Pancreas (tissue), 10 donors: ENCODE measurements around the gene VDAC2. TPM values are rescaled to one million over a fixed set of nuclear protein-coding genes. Genes with fewer than 3 reads are reported as not detected.

Source experiments
- ATAC-seq, 4 donors: fragments of 200-7000 bp; cut with Tn5 transposase; one replicate each; pipeline versions ENCODE4 v1.8.0 to v1.9.1; 2020; ENCODE audit warnings: mild to moderate bottlenecking in 4 of 4, moderate library complexity in 4 of 4
- DNase-seq, 6 donors: peaks; one replicate each; pipeline ENCODE4 v3.0.0-alpha.2; 2020
- FAIRE-seq: peaks from 2 replicates; lab custom pipeline; 2012; peaks lifted over from hg19 to GRCh38; lab: Jason Lieb, UNC
- H3K27ac ChIP-seq, 4 donors: fragments of 200-600 bp; sonication (generic); 1 replicate in 3 of 4; 2 replicates in 1 of 4; pipeline versions ENCODE4 v1.5.0 to v1.8.0; 2020
- H3K27me3 ChIP-seq, 4 donors: fragments of 200-600 bp; one replicate each; pipeline ENCODE4 v1.8.0; 2021
- H3K36me3 ChIP-seq, 3 donors: fragments of 200-600 bp; sonication (generic) in 1 of 3; one replicate each; pipeline versions ENCODE4 v1.5.0 to v1.8.0; 2020 to 2021
- H3K4me1 ChIP-seq, 3 donors: fragments of 200-600 bp; one replicate each; pipeline ENCODE4 v1.8.0; 2021
- H3K4me3 ChIP-seq, 4 donors: fragments of 200-600 bp; sonication (generic) in 2 of 4; one replicate each; pipeline versions ENCODE4 v1.5.0 to v1.8.0; 2020 to 2021
- H3K9me3 ChIP-seq, 4 donors: fragments of 200-600 bp; one replicate each; pipeline ENCODE4 v1.8.0; 2021
- WGBS, 2 donors: extraction: QIAGEN DNeasy Blood & Tissue Kit; methylation state at CpG; one replicate each; pipeline ENCODE4 v1.1.7; 2013; 5-methylcytosine and 5-hydroxymethylcytosine counted together
- intact Hi-C, 3 donors: fragments of 100-400 bp; cut with DNase I; formaldehyde crosslinking; loops; one replicate each; pipeline versions ENCODE4 v1.11.1 to v1.14.2; 2022
- polyA plus RNA-seq, 2 donors: library from polyadenylated mRNA; stranded (reverse); fragments of 200-250 nt; gene quantifications; one replicate each; pipeline ENCODE4 v1.2.3, GENCODE V29; 2013
- total RNA-seq, 6 donors: library from RNA; stranded (reverse); fragmentation: NEBNext Ultra II Directional in 4 of 6; extraction: Animal tissue kit (Norgen Biotek cat#: 25700) in 4 of 6; gene quantifications; one replicate each; pipeline versions ENCODE4 v1.2.1 to v1.2.4, GENCODE V29; 2021 to 2023
- TF ChIP-seq, protein P1 (sequence below), 4 donors: fragments of 200-600 bp; sonication (generic) in 3 of 4; IDR thresholded peaks; one replicate each; pipeline versions ENCODE4 v1.5.0 to v1.8.0; 2021; ENCODE audit warnings: antibody characterized with exemption in 4 of 4
- donor health status: healthy with polysubstance abuse.
- donor health status: DM: no; HTN: no; CAD: no; lungs with moderate emphysema.
- donor health status: DM: no; HTN: no; CAD: no.
- donor health status: control.
- donor health status: control.
- donor health status: Bipolar disorder and iron deficiency.
- donor health status: DM: yes; HTN: yes; CAD: no.
- donor health status: DM: no; HTN: no; CAD: no.
- donor health status: DM: no; HTN: no; CAD: no.
- donor health status: DM: yes; HTN: yes; CAD: no.

The VDAC2 gene
- total and polyA plus RNA-seq, 8 donors, result 56.6 to 113 (median 87.4) TPM

DNA sequence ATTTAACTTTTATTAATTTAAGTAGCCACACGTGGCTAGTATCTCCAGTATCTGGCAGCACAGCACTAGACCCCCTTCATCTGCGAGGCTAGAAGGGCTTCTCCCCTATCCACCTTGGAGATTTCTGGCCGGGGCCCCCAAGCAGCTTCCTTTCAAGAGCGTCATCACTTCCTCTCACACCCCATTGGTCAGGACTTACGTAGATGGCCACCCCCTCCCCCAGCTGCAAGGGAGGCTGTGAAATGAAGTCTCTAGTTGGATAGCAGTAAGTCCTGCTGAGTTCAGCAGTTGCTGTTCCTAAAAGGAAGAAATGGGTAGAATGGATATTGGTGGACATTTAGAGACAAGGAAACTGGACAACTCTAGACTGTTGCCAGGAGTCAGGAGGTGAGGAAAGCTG, 59.0 kb downstream of the VDAC2 start:
- TF ChIP-seq, protein P1, sequence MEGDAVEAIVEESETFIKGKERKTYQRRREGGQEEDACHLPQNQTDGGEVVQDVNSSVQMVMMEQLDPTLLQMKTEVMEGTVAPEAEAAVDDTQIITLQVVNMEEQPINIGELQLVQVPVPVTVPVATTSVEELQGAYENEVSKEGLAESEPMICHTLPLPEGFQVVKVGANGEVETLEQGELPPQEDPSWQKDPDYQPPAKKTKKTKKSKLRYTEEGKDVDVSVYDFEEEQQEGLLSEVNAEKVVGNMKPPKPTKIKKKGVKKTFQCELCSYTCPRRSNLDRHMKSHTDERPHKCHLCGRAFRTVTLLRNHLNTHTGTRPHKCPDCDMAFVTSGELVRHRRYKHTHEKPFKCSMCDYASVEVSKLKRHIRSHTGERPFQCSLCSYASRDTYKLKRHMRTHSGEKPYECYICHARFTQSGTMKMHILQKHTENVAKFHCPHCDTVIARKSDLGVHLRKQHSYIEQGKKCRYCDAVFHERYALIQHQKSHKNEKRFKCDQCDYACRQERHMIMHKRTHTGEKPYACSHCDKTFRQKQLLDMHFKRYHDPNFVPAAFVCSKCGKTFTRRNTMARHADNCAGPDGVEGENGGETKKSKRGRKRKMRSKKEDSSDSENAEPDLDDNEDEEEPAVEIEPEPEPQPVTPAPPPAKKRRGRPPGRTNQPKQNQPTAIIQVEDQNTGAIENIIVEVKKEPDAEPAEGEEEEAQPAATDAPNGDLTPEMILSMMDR (IDR thresholded peaks at IDR 0.05), result no peak
- DNase-seq (peak in 1 of 6 donors; percentile 26), FAIRE-seq (no peak)

DNA sequence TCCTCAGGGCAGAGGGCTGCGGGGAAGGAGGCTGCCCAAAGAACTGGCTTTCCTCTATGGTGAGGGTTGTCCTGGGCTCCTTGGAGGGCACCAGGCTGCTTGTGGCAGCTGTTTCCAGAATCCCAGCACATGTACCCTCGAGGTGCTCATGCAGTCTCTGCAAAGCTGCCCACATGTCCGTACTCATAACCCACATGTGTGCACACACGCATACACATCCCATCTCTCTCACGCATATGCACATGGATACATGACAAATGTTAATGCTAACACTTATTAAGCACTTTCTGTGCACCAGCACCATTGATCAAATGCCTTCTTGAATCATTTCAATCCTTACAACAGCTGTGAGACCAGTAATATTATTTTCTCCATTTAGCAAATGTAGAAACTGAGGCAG, 61.5 kb downstream of the VDAC2 start:
- Histone ChIP-seq H3K9me3 (no peaks in the 10 kb centered on the region), H3K4me3 (no peak overlapping the region), H3K4me1 (no peaks in the 10 kb centered on the region), H3K27ac (no peak overlapping the region), H3K36me3 (no peaks in the 10 kb centered on the region), H3K27me3 (no peaks in the 10 kb centered on the region)
- DNase-seq (peak in 1 of 6 donors; percentile 8), ATAC-seq (no peak), FAIRE-seq (no peak)
- WGBS, 2 donors, result 95% methylated on average over 5 of the region's 5 CpGs
- TF ChIP-seq, protein P1 (IDR thresholded peaks at IDR 0.05), result no peak
- intact Hi-C loops, result no loop called here

More for the DNA sequence above, 59.0 kb downstream of the VDAC2 start:
- Histone ChIP-seq H3K27ac (no peak overlapping the region), H3K4me3 (no peak overlapping the region), H3K4me1 (no peaks in the 10 kb centered on the region), H3K27me3 (no peaks in the 10 kb centered on the region), H3K9me3 (no peaks in the 10 kb centered on the region), H3K36me3 (no peaks in the 10 kb centered on the region)
- no peak for ATAC-seq
- 94 to 96% methylated on average over 5 of the region's 5 CpGs for WGBS, 2 donors
- intact Hi-C loops, result no loop called here

DNA sequence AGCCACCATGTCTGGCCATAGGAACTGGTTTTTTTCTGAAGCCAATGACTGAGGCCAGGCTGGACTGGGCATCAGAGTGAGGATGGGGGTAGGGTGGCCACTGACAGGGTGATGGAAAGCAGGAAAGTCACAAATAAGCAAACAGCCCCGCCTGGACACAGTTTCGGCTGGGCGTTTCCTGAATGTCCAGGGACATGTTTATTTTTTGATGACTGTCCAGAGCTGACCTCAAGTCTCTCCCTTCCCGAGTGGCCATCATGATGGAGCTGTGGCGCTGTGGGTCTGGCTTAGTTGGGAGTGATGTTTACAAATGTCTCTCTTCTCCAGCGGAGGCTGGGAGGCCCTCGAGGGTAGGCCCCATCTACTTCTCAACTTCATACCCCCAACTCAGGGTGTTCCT, 62.3 kb downstream of the VDAC2 start:
- peak in 1 of 6 donors; percentile 36 for DNase-seq
- no peaks in the 10 kb centered on the region for H3K36me3 ChIP-seq
- TF ChIP-seq, protein P1 (IDR thresholded peaks at IDR 0.05), result no peak
- ATAC-seq, result peak; percentile 32 to 73 (median 60)
- WGBS, 2 donors, result 34 to 42% methylated on average over 7 of the region's 7 CpGs
- no peak for FAIRE-seq
- no peaks in the 10 kb centered on the region for H3K4me1 ChIP-seq
- H3K9me3 ChIP-seq, result no peaks in the 10 kb centered on the region
- H3K27me3 ChIP-seq, result no peaks in the 10 kb centered on the region
- H3K27ac ChIP-seq, result no peak overlapping the region
- H3K4me3 ChIP-seq, result no peak overlapping the region
- intact Hi-C loops, result no loop called here

DNA sequence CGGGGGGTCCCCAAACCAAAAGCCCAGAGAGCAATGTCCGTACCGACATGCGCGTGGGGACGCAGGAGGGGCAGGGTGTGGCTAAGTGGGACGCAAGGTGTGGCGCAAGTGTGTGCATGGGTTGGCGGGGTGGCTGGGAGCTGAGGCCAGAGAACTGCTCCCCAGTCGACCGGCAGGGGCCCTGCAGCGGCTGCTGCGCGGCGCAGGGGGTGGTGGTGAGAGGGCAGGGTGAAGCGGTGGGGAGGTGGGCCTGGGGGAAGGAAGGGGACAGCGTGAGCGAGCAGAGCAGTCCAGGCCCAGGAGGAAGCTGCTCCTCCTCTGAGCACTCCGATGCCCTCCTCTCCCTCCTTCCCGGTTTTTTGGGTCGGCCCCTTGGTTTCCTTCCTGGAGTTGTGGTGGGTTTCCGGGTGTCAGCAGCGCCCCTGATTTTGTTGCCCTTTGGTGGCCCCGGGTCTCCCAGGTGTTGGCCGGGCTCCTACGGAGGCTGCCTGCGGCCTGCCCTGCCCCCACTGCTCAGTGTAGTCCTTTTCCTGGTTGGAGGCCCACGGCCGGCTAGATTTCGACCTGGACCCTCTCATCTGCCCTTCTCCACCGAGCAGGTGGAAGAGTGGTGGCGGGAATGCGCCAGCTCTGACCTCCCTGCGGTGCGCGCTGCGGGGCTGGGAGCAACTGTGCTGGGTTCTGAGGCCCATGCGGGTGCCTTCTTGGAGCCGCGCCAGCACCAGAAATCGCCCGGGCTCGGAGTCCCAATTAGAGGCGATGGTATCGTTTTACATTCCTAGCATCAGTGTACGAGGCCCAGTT, 65.7 kb downstream of the VDAC2 start:
- Histone ChIP-seq H3K4me3 (no peak overlapping the region), H3K9me3 (no peaks in the 10 kb centered on the region), H3K27ac (no peak overlapping the region), H3K4me1 (no peaks in the 10 kb centered on the region), H3K27me3 (no peaks in the 10 kb centered on the region), H3K36me3 (no peaks in the 10 kb centered on the region)
- FAIRE-seq (no peak), ATAC-seq (no peak), DNase-seq (peak in 1 of 6 donors; percentile 63)
- intact Hi-C loops, result no loop called here
- WGBS, 2 donors, result 88 to 89% methylated on average over 43 to 46 of the region's 46 CpGs
- TF ChIP-seq, protein P1 (IDR thresholded peaks at IDR 0.05), result no peak

DNA sequence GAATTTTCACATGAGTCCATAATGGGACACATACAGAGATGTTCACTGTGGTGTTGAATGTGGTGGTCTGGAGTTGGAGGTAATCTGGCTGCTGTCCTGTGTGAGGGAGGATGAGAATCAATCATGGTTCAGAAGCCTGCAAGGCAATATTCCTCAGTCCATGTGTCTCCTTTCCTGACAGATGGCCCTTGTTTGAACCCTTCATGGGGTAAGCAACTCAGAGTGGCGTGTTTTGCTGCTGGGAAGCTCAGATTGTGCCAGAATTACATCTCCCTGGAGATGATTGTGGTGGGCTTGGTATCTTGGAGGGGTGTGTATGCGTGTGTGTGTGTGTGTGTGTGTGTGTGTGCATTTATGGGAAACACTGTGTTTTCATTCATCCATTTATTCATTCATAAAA, 69.6 kb downstream of the VDAC2 start:
- intact Hi-C loops, result no loop called here
- Histone ChIP-seq H3K27ac (no peak overlapping the region), H3K4me3 (no peak overlapping the region), H3K36me3 (no peaks in the 10 kb centered on the region), H3K27me3 (no peaks in the 10 kb centered on the region), H3K4me1 (no peaks in the 10 kb centered on the region), H3K9me3 (no peaks in the 10 kb centered on the region)
- DNase-seq (no peak), ATAC-seq (no peak), FAIRE-seq (no peak)
- 85 to 86% methylated on average over 2 of the region's 2 CpGs for WGBS, 2 donors
- TF ChIP-seq, protein P1 (IDR thresholded peaks at IDR 0.05), result no peak
